MM.1S (cell line): Measurements from ENCODE around the gene SLC13A3.

Experiments used
- EZH2phosphoT487 ChIP-seq: fragments of 300-600 bp; sonication (generic); IDR thresholded peaks from 2 replicates; pipeline ENCODE4 v1.6.1; 2018; ENCODE audit warnings: antibody characterized with exemption, low read length
- TF ChIP-seq, protein P1 (sequence below): fragments of 300-600 bp; sonication (generic); IDR thresholded peaks from 2 replicates; pipeline ENCODE4 v1.5.1; 2016; ENCODE audit warnings: antibody characterized with exemption, low read length, mixed read lengths

DNA sequence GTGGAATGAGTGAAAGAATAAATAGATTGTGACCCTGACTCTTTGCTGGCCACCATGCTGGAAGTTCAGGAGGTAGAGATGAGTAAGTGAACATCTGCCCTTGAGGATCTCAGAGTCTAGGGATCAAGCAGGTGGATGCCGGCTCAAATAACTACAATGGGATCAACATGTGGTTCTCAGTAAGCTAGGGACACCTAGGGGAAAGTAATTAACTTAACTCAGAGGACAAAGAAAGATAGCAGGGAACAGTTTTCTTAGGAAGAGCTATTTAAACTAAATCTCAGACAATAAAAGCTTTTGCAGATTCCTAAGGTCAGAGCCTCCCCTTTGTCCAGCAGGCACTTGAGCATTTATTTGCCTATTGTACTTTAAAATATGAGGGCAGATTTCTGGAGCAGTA, 29.1 kb downstream of the SLC13A3 start:
- TF ChIP-seq, protein P1, sequence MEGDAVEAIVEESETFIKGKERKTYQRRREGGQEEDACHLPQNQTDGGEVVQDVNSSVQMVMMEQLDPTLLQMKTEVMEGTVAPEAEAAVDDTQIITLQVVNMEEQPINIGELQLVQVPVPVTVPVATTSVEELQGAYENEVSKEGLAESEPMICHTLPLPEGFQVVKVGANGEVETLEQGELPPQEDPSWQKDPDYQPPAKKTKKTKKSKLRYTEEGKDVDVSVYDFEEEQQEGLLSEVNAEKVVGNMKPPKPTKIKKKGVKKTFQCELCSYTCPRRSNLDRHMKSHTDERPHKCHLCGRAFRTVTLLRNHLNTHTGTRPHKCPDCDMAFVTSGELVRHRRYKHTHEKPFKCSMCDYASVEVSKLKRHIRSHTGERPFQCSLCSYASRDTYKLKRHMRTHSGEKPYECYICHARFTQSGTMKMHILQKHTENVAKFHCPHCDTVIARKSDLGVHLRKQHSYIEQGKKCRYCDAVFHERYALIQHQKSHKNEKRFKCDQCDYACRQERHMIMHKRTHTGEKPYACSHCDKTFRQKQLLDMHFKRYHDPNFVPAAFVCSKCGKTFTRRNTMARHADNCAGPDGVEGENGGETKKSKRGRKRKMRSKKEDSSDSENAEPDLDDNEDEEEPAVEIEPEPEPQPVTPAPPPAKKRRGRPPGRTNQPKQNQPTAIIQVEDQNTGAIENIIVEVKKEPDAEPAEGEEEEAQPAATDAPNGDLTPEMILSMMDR, result no peak
- TF ChIP-seq EZH2phosphoT487, result no peak
